Measurements from ENCODE around the gene MN1.

GRCh38 chr22:27769012-27769411, 32.5 kb downstream of the MN1 start:
- TF ChIP-seq CTCF (IDR thresholded peaks at IDR 0.05; ENCODE audit: control extremely low read depth in 1 of 3, insufficient read depth in 1 of 3, low read depth in 1 of 3, low read length in 3 of 3) = no peak
- TF ChIP-seq ZNF274 (IDR thresholded peaks at IDR 0.05; ENCODE audit: borderline replicate concordance, extremely low read depth, low read length) = no peak
- TF ChIP-seq ASH2L (IDR thresholded peaks at IDR 0.05; ENCODE audit: low read length) = no peak
- no peak for TF ChIP-seq RFX5 (IDR thresholded peaks at IDR 0.05; ENCODE audit: borderline replicate concordance, low read depth, low read length)
- TF ChIP-seq EGR1 (IDR thresholded peaks at IDR 0.05; ENCODE audit: borderline replicate concordance, low read depth, low read length) = no peak
- no peak for TF ChIP-seq GABPA (IDR thresholded peaks at IDR 0.05; ENCODE audit: borderline replicate concordance, insufficient read depth, low read length)
- TF ChIP-seq SIRT6 (IDR thresholded peaks at IDR 0.05; ENCODE audit: low read length) = no peak
- TF ChIP-seq RAD21 (IDR thresholded peaks at IDR 0.05 in 1 of 2, conservative IDR thresholded peaks at IDR 0.05 in 1 of 2; ENCODE audit: low read depth in 2 of 2, low read length in 2 of 2) = no peak
